HepG2 (cell line): Measurements from ENCODE around the gene NT5C. TPM values are rescaled to one million over a fixed set of nuclear protein-coding genes. Genes with fewer than 3 reads are reported as not detected.

ENCODE experiments used
- GLI4 ChIP-seq: sonication (generic); formaldehyde crosslinking; IDR thresholded peaks from 2 replicates; pipeline ENCODE4 v1.5.1; 2020; ENCODE audit warnings: missing genetic modification reagents, mild to moderate bottlenecking, moderate library complexity, borderline replicate concordance
- GRHL1 ChIP-seq: sonication (generic); formaldehyde crosslinking; conservative IDR thresholded peaks from 2 replicates; pipeline ENCODE4 v1.8.0; 2022; ENCODE audit warnings: missing genetic modification reagents
- HDAC2 ChIP-seq: sonication (generic); formaldehyde crosslinking; IDR thresholded peaks from 2 replicates; pipeline ENCODE4 v1.4.0; 2020; ENCODE audit warnings: missing genetic modification reagents
- KAT7 ChIP-seq: IDR thresholded peaks from 2 replicates; pipeline ENCODE4 v1.6.1; 2018; ENCODE audit warnings: borderline replicate concordance, missing compliant biosample characterization
- KLF15 ChIP-seq: sonication (generic); formaldehyde crosslinking; IDR thresholded peaks from 2 replicates; pipeline ENCODE4 v1.8.1; 2023; ENCODE audit warnings: borderline replicate concordance, mild to moderate bottlenecking, inconsistent platforms, missing genetic modification reagents, mixed read lengths
- MED8 ChIP-seq: sonication (generic); formaldehyde crosslinking; IDR thresholded peaks from 2 replicates; pipeline ENCODE4 v1.8.1; 2023; ENCODE audit warnings: mild to moderate bottlenecking, missing genetic modification reagents; ENCODE audit not compliant: insufficient replicate concordance
- MTF1 ChIP-seq: sonication (generic); formaldehyde crosslinking; IDR thresholded peaks from 2 replicates; pipeline ENCODE4 v1.5.0; 2020; ENCODE audit warnings: missing genetic modification reagents
- MXD1 ChIP-seq: sonication (generic); formaldehyde crosslinking; IDR thresholded peaks from 2 replicates; pipeline ENCODE4 v1.4.0; 2020; ENCODE audit warnings: mild to moderate bottlenecking, missing genetic modification reagents
- RBM22 ChIP-seq: fragments of 200-400 bp; formaldehyde crosslinking; optimal IDR thresholded peaks from 2 replicates; pipeline ENCODE3; 2017; ENCODE audit warnings: mild to moderate bottlenecking, low read length, moderate library complexity
- SETDB1 ChIP-seq: sonication (generic); formaldehyde crosslinking; IDR thresholded peaks from 2 replicates; pipeline ENCODE4 v1.5.1; 2020; ENCODE audit warnings: missing genetic modification reagents, mild to moderate bottlenecking, borderline replicate concordance
- SRSF1 ChIP-seq: fragments of 200-400 bp; formaldehyde crosslinking; optimal IDR thresholded peaks from 2 replicates; pipeline ENCODE3; 2017; ENCODE audit warnings: mild to moderate bottlenecking, low read depth, low read length, moderate library complexity
- TARDBP ChIP-seq: sonication (generic); formaldehyde crosslinking; IDR thresholded peaks from 2 replicates; pipeline ENCODE4 v1.8.0; 2022; ENCODE audit warnings: mild to moderate bottlenecking, missing genetic modification reagents
- TBP ChIP-seq: sonication (generic); formaldehyde crosslinking; IDR thresholded peaks from 2 replicates; pipeline ENCODE4 v1.5.0; 2020; ENCODE audit warnings: missing genetic modification reagents
- TFE3 ChIP-seq: IDR thresholded peaks from 2 replicates; pipeline ENCODE4 v1.6.1; 2016
- TOPORS ChIP-seq: sonication (generic); formaldehyde crosslinking; IDR thresholded peaks from 2 replicates; pipeline ENCODE4 v1.8.0; 2023; ENCODE audit warnings: mild to moderate bottlenecking, missing genetic modification reagents
- TRIM24 ChIP-seq: sonication (generic); formaldehyde crosslinking; IDR thresholded peaks from 2 replicates; pipeline ENCODE4 v1.8.0; 2022; ENCODE audit warnings: mild to moderate bottlenecking, missing genetic modification reagents
- ZBTB20 ChIP-seq: sonication (generic); formaldehyde crosslinking; IDR thresholded peaks from 2 replicates; pipeline ENCODE4 v1.8.1; 2023; ENCODE audit warnings: missing genetic modification reagents, low read depth, mild to moderate bottlenecking, borderline replicate concordance
- ZBTB3 ChIP-seq: sonication (generic); formaldehyde crosslinking; IDR thresholded peaks from 2 replicates; pipeline ENCODE4 v1.4.0; 2020; ENCODE audit warnings: low read depth, mild to moderate bottlenecking, moderate library complexity, missing genetic modification reagents, borderline replicate concordance
- ZFP36 ChIP-seq: fragments of 150-350 bp; IDR thresholded peaks from 2 replicates; pipeline ENCODE4 v1.6.1; 2018; ENCODE audit warnings: borderline replicate concordance, low read length, low read depth; ENCODE audit not compliant: partially characterized antibody
- ZFP91 ChIP-seq: sonication (generic); formaldehyde crosslinking; IDR thresholded peaks from 2 replicates; pipeline ENCODE4 v1.9.0; 2022; ENCODE audit warnings: missing genetic modification reagents, mild to moderate bottlenecking, borderline replicate concordance
- ZMYM3 ChIP-seq: sonication (generic); formaldehyde crosslinking; IDR thresholded peaks from 2 replicates; pipeline ENCODE4 v1.5.1; 2020; ENCODE audit warnings: mild to moderate bottlenecking, missing genetic modification reagents
- ZNF547 ChIP-seq: sonication (generic); formaldehyde crosslinking; IDR thresholded peaks from 2 replicates; pipeline ENCODE4 v1.5.1; 2020; ENCODE audit warnings: mild to moderate bottlenecking, missing genetic modification reagents
- ZNF576 ChIP-seq: sonication (generic); formaldehyde crosslinking; IDR thresholded peaks from 2 replicates; pipeline ENCODE4 v1.4.0; 2020; ENCODE audit warnings: mild to moderate bottlenecking, missing genetic modification reagents
- ZNF780A ChIP-seq: sonication (generic); formaldehyde crosslinking; IDR thresholded peaks from 2 replicates; pipeline ENCODE4 v1.8.0; 2022; ENCODE audit warnings: mild to moderate bottlenecking, missing genetic modification reagents, moderate library complexity
- polyA plus RNA-seq, 8 experiments: library from polyadenylated mRNA; depleted of rRNA in 3 of 8; stranded (reverse) in 7 of 8; unstranded in 1 of 8; fragments of >200 nt; fragmentation: Illumina TruSeq in 4 of 8; extraction: Trizol in 4 of 8; gene quantifications; 2 replicates each; pipeline versions ENCODE4 v1.2.1 to v1.2.3, GENCODE V29; 2011 to 2016; ENCODE audit warnings: low read depth in 4 of 8, missing spikeins in 1 of 8, mixed read lengths in 1 of 8; ENCODE audit not compliant: insufficient read depth in 1 of 8
- total RNA-seq, 5 experiments: library from RNA; depleted of rRNA; stranded (reverse); fragments of >200 nt; fragmentation: Illumina TruSeq; extraction: Trizol; gene quantifications; 2 replicates each; pipeline ENCODE4 v1.2.3, GENCODE V29; 2016; ENCODE audit warnings: low read depth in 1 of 5

The NT5C gene
- total and polyA plus RNA-seq, 2 of the 13 experiments (the other 11 are each of a cell fraction or from before 2014, with no cell fraction given): 42.8 to 48.6 TPM

- TF ChIP-seq HDAC2 (CRISPR knock-in tag) (peak; percentile 66), GLI4 (no peak), ZMYM3 (CRISPR knock-in tag) (no peak), TBP (CRISPR knock-in tag) (no peak), GRHL1 (CRISPR knock-in tag) (no peak), SRSF1 (no peak), ZBTB3 (CRISPR knock-in tag) (no peak), TOPORS (no peak), TRIM24 (CRISPR knock-in tag) (no peak), TARDBP (no peak), ZNF780A (CRISPR knock-in tag) (no peak), ZFP36 (no peak), ZNF576 (CRISPR knock-in tag) (no peak), MED8 (CRISPR knock-in tag) (no peak), MTF1 (no peak), RBM22 (no peak), MXD1 (CRISPR knock-in tag) (no peak), ZBTB20 (CRISPR knock-in tag) (no peak; the same call in 1 of the 2 replicates), ZFP91 (CRISPR knock-in tag) (peak; percentile 7; the same call in 1 of the 2 replicates), KLF15 (CRISPR knock-in tag) (no peak), ZNF547 (CRISPR knock-in tag) (no peak), KAT7 (CRISPR knock-in tag) (no peak), TFE3 (no peak; the same call in 1 of the 2 replicates), SETDB1 (CRISPR knock-in tag) (no peak)
Measured at GRCh38 chr17:75087558-75088453, 43.7 kb downstream of the NT5C start, which contains the start of gene SLC16A5 (continued).
